Osteocyte (in vitro differentiated cells): Measurements from ENCODE around the gene CRIM1. TPM values are rescaled to one million over a fixed set of nuclear protein-coding genes. Genes with fewer than 3 reads are reported as not detected.
"Not testable (repeated sequence)": the region's sequence is repeated elsewhere in the genome, so short reads cannot be mapped to it uniquely, and the experiment has no call there.

Experiments
- DNase-seq: peaks from one replicate; pipeline ENCODE4 v3.0.0; 2021; ENCODE audit warnings: mixed read lengths; ENCODE audit not compliant: unreplicated experiment; ENCODE audit errors: extremely low spot score
- H3K27ac Mint-ChIP-seq: one replicate; pipeline ENCODE4 v1.8.0; 2021; ENCODE audit warnings: mild to moderate bottlenecking, mixed read lengths; ENCODE audit not compliant: unreplicated experiment
- H3K27me3 Mint-ChIP-seq: one replicate; pipeline ENCODE4 v1.8.0; 2021; ENCODE audit warnings: mixed read lengths; ENCODE audit not compliant: unreplicated experiment
- H3K36me3 Mint-ChIP-seq: one replicate; pipeline ENCODE4 v1.8.0; 2021; ENCODE audit warnings: mixed read lengths; ENCODE audit not compliant: unreplicated experiment
- H3K4me1 Mint-ChIP-seq: one replicate; pipeline ENCODE4 v1.8.0; 2021; ENCODE audit warnings: mixed read lengths; ENCODE audit not compliant: unreplicated experiment
- H3K4me3 Mint-ChIP-seq: one replicate; pipeline ENCODE4 v1.8.0; 2021; ENCODE audit warnings: mild to moderate bottlenecking, moderate library complexity, mixed read lengths; ENCODE audit not compliant: unreplicated experiment
- H3K9me3 Mint-ChIP-seq: one replicate; pipeline ENCODE4 v1.8.0; 2021; ENCODE audit warnings: mixed read lengths; ENCODE audit not compliant: unreplicated experiment
- long read RNA-seq: library from polyadenylated mRNA; unstranded; transcript quantifications from one replicate; pipeline ENCODE4 v2.0.0, GENCODE V29; 2021
- total RNA-seq: library from RNA; stranded (reverse); gene quantifications from 2 replicates; pipeline ENCODE4 v1.2.1, GENCODE V29; 2021
- TF ChIP-seq, protein P1 (sequence below): fragments of 200-600 bp; sonication (generic); IDR thresholded peaks from 2 replicates; pipeline ENCODE4 v1.5.0; 2021; ENCODE audit warnings: antibody characterized with exemption, mild to moderate bottlenecking, moderate library complexity

The CRIM1 gene, protein sequence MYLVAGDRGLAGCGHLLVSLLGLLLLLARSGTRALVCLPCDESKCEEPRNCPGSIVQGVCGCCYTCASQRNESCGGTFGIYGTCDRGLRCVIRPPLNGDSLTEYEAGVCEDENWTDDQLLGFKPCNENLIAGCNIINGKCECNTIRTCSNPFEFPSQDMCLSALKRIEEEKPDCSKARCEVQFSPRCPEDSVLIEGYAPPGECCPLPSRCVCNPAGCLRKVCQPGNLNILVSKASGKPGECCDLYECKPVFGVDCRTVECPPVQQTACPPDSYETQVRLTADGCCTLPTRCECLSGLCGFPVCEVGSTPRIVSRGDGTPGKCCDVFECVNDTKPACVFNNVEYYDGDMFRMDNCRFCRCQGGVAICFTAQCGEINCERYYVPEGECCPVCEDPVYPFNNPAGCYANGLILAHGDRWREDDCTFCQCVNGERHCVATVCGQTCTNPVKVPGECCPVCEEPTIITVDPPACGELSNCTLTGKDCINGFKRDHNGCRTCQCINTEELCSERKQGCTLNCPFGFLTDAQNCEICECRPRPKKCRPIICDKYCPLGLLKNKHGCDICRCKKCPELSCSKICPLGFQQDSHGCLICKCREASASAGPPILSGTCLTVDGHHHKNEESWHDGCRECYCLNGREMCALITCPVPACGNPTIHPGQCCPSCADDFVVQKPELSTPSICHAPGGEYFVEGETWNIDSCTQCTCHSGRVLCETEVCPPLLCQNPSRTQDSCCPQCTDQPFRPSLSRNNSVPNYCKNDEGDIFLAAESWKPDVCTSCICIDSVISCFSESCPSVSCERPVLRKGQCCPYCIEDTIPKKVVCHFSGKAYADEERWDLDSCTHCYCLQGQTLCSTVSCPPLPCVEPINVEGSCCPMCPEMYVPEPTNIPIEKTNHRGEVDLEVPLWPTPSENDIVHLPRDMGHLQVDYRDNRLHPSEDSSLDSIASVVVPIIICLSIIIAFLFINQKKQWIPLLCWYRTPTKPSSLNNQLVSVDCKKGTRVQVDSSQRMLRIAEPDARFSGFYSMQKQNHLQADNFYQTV
- 167 and 194 TPM in 2 replicates for total RNA-seq
- long read RNA-seq, partial matches to known transcripts = 21 of 30 reads
- long read RNA-seq, other reads (novel, unspliced or antisense) = 9 of 30 reads

GRCh38 chr2:36355151-36355889 lies at the start of gene CRIM1:
Gene CRIM1 (plus strand): TSS chr2:36355778. CDS start chr2:36356293, 515 bp downstream.
- Mint-ChIP-seq H3K4me1 (peaks cover 48% of the 10 kb centered on the region), H3K4me3 (peak within 1 kb of the TSS; percentile 94), H3K36me3 (no peaks in the 10 kb centered on the region), H3K27me3 (no peaks in the 10 kb centered on the region), H3K27ac (peak within 1 kb of the TSS; percentile 73), H3K9me3 (no peaks in the 10 kb centered on the region)
- DNase-seq = peak; percentile 95
- TF ChIP-seq, protein P1, sequence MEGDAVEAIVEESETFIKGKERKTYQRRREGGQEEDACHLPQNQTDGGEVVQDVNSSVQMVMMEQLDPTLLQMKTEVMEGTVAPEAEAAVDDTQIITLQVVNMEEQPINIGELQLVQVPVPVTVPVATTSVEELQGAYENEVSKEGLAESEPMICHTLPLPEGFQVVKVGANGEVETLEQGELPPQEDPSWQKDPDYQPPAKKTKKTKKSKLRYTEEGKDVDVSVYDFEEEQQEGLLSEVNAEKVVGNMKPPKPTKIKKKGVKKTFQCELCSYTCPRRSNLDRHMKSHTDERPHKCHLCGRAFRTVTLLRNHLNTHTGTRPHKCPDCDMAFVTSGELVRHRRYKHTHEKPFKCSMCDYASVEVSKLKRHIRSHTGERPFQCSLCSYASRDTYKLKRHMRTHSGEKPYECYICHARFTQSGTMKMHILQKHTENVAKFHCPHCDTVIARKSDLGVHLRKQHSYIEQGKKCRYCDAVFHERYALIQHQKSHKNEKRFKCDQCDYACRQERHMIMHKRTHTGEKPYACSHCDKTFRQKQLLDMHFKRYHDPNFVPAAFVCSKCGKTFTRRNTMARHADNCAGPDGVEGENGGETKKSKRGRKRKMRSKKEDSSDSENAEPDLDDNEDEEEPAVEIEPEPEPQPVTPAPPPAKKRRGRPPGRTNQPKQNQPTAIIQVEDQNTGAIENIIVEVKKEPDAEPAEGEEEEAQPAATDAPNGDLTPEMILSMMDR = no peak

DNA sequence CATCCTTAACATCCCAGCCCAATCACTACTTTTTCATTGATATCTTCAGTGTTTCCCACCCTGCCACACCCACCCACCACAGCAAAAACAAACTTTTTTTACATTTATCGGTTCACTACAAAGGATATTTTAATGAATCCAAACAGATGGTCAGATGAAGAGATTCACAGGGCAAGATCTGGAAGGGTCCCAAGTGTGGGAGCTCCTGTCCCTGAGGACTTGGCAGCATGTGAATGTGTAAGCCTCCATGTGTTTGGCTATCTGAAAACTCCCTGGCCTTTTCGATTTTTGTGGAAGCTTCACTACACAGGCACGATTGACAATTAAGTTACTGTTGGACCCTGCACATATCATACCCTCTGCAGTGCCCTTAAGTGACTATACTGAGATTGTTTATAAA lies 48.1 kb upstream of the CRIM1 start:
- Mint-ChIP-seq H3K36me3 (no peaks in the 10 kb centered on the region), H3K27ac (no peak overlapping the region), H3K4me3 (no peak overlapping the region), H3K9me3 (no peaks in the 10 kb centered on the region), H3K27me3 (peaks cover 51% of the 10 kb centered on the region), H3K4me1 (no peaks in the 10 kb centered on the region)
- no peak for DNase-seq
- TF ChIP-seq, protein P1 = no peak

- not testable (repeated sequence) for H3K36me3 Mint-ChIP-seq, H3K4me3 Mint-ChIP-seq, DNase-seq, H3K4me1 Mint-ChIP-seq, H3K9me3 Mint-ChIP-seq, H3K27ac Mint-ChIP-seq
- peaks cover 63% of the 10 kb centered on the region for H3K27me3 Mint-ChIP-seq
Observed at GRCh38 chr2:36310444-36310843, 45.1 kb upstream of the CRIM1 start.

DNA sequence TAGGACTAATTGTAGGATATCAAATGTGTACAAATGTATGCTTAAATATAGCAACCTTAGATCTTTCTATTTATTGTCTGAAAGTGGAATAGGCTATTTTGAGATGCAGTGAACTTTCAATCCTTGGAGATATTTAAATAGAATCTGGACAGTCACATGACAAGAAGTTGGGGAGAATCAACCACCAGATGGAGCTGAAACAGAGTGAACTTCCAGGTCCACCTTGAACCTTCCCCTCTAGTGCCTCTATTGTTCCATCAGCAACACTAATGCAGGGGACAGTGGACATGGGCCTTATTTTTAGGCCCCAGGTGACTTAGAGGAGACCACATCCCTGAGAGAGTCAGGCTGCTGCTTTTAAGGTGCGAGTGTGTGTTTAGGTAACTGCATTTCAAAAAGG lies 37.0 kb upstream of the CRIM1 start:
- H3K4me3 Mint-ChIP-seq = no peak overlapping the region
- DNase-seq = no peak
- no peak overlapping the region for H3K27ac Mint-ChIP-seq
- TF ChIP-seq, protein P1 = peak; percentile 21
- H3K36me3 Mint-ChIP-seq = peaks cover 2% of the 10 kb centered on the region
- H3K4me1 Mint-ChIP-seq = no peaks in the 10 kb centered on the region
- H3K27me3 Mint-ChIP-seq = peaks cover 22% of the 10 kb centered on the region
- peaks cover 6% of the 10 kb centered on the region for H3K9me3 Mint-ChIP-seq

- H3K4me3 Mint-ChIP-seq = no peak overlapping the region
- TF ChIP-seq, protein P1 = peak; percentile 60
- peaks cover 9% of the 10 kb centered on the region for H3K27me3 Mint-ChIP-seq
- H3K36me3 Mint-ChIP-seq = peaks cover 2% of the 10 kb centered on the region
- no peaks in the 10 kb centered on the region for H3K4me1 Mint-ChIP-seq
- H3K9me3 Mint-ChIP-seq = peaks cover 6% of the 10 kb centered on the region
- no peak for DNase-seq
- no peak overlapping the region for H3K27ac Mint-ChIP-seq
Observed at GRCh38 chr2:36322108-36322507, 33.5 kb upstream of the CRIM1 start.
